Measurements from ENCODE around the gene CLCA2. TPM values are rescaled to one million over a fixed set of nuclear protein-coding genes. Genes with fewer than 3 reads are reported as not detected.

Gene CLCA2
- total RNA-seq, 1 experiment from 2014 or later = not detected

DNA sequence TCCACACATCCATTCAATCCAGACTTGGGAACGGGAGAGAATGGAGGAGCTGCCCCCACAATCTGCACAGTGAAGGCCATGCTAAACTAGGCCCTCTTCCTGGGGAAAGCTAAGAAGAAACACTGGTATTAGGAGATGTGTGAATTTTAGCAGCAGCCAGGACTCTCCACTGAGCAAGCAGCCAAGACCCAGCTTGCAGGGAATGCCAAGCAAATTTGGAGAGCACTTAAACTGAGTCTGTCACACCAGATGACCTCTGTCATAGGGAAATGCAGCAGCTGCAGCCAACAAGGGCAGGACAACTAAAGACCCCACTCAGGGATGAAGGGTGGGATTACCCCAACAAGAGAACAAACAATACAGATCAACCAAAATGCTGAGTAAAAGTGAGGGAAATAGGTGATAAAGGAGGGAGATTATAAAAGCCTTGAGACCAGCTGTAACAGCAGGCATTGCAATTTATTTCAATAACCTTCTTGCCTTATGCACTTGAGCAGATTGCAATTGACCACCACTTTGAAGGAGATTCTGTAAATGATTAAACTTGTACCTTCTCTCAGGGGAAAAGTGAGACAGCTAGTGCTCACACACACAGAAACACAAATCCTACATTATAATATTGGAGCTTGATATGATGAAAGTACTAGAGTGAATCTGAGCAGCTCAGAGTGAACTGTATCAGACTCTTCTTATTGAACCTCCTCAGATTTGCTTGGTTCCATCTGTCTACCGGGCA lies 42.3 kb downstream of the CLCA2 start:
- H3K27me3 Mint-ChIP-seq (ENCODE audit: low read depth) = peaks cover 2% of the 10 kb centered on the region; the same call in 1 of the 2 replicates
- Histone ChIP-seq H3K4me2 (ENCODE audit: insufficient read depth, insufficient read length, low read length) (no peak overlapping the region), H2BK12ac (ENCODE audit: insufficient read length, low read depth, low read length) (no peak overlapping the region), H3K27me3 (ENCODE audit: insufficient read depth, low read length) (no peaks in the 10 kb centered on the region), H3K27ac (ENCODE audit: insufficient read length, low read depth, low read length) (no peak overlapping the region), H4K20me1 (ENCODE audit: control insufficient read depth, insufficient read depth, insufficient read length) (no peaks in the 10 kb centered on the region), H2BK15ac (ENCODE audit: low read depth, low read length) (no peak overlapping the region), H3K14ac (ENCODE audit: insufficient read depth, low read length) (no peak overlapping the region), H3K79me1 (ENCODE audit: insufficient read depth, low read depth, low read length, poor library complexity, severe bottlenecking) (no peaks in the 10 kb centered on the region), H4K91ac (ENCODE audit: insufficient read length, low read depth, low read length) (no peak overlapping the region), H3K4ac (ENCODE audit: low read depth, low read length) (no peak overlapping the region), H3K56ac (ENCODE audit: insufficient read length, low read depth, low read length) (no peak overlapping the region), H4K5ac (ENCODE audit: insufficient read length, low read depth, low read length) (no peak overlapping the region), H3T11ph (ENCODE audit: low read length) (no peak overlapping the region), H2AK5ac (ENCODE audit: insufficient read length, low read length) (no peak overlapping the region), H2BK120ac (ENCODE audit: low read depth, low read length, poor library complexity, severe bottlenecking) (no peak overlapping the region), H2BK5ac (ENCODE audit: insufficient read length, low read length) (no peak overlapping the region), H3K23me2 (ENCODE audit: insufficient read length, low read depth, low read length, poor library complexity, severe bottlenecking) (no peaks in the 10 kb centered on the region), H4K8ac (replicated peaks; ENCODE audit: insufficient read length, low read depth, low read length) (no peak overlapping the region), H3K79me2 (ENCODE audit: insufficient read depth, low read length) (no peaks in the 10 kb centered on the region), H2BK20ac (ENCODE audit: low read depth, low read length, poor library complexity, severe bottlenecking) (no peak overlapping the region), H2AFZ (ENCODE audit: low read length) (no peak overlapping the region), H3K23ac (ENCODE audit: insufficient read length, low read depth, low read length) (no peak overlapping the region), H3K4me1 (ENCODE audit: insufficient read depth, low read length) (no peaks in the 10 kb centered on the region), H3K9me3 (ENCODE audit: control insufficient read depth, low read depth, low read length) (no peaks in the 10 kb centered on the region), H3K18ac (ENCODE audit: insufficient read length, low read depth, low read length) (no peak overlapping the region), H3K9ac (ENCODE audit: extremely low read depth, insufficient read length, low read length) (no peak overlapping the region)
- TF ChIP-seq, protein P1, sequence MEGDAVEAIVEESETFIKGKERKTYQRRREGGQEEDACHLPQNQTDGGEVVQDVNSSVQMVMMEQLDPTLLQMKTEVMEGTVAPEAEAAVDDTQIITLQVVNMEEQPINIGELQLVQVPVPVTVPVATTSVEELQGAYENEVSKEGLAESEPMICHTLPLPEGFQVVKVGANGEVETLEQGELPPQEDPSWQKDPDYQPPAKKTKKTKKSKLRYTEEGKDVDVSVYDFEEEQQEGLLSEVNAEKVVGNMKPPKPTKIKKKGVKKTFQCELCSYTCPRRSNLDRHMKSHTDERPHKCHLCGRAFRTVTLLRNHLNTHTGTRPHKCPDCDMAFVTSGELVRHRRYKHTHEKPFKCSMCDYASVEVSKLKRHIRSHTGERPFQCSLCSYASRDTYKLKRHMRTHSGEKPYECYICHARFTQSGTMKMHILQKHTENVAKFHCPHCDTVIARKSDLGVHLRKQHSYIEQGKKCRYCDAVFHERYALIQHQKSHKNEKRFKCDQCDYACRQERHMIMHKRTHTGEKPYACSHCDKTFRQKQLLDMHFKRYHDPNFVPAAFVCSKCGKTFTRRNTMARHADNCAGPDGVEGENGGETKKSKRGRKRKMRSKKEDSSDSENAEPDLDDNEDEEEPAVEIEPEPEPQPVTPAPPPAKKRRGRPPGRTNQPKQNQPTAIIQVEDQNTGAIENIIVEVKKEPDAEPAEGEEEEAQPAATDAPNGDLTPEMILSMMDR (conservative IDR thresholded peaks at IDR 0.05) = no peak
- no peaks in the 10 kb centered on the region for H3K4me1 Mint-ChIP-seq
- H3K36me3 Mint-ChIP-seq (ENCODE audit: insufficient read depth in 1 of 3, low read depth in 3 of 3) = no peaks in the 10 kb centered on the region
- DNase-seq = no peak
- H3K27ac Mint-ChIP-seq = no peak overlapping the region
- no peak overlapping the region for H3K4me3 Mint-ChIP-seq
- no peaks in the 10 kb centered on the region for H3K9me3 Mint-ChIP-seq
- WGBS (ENCODE audit: extremely low coverage, insufficient read length, low lambda C conversion rate) = no CpG with 5 or more reads among the region's 2 CpGs

All from H9 (cell line).